ENCODE results near the gene AP3D1. TPM values are rescaled to one million over a fixed set of nuclear protein-coding genes. Genes with fewer than 3 reads are reported as not detected.

Gene AP3D1
- total and polyA plus RNA-seq, 9 of the 15 experiments (the other 6 are each of a cell fraction or from before 2014, with no cell fraction given): 1.2 to 86.1 (median 35.9) TPM

DNA sequence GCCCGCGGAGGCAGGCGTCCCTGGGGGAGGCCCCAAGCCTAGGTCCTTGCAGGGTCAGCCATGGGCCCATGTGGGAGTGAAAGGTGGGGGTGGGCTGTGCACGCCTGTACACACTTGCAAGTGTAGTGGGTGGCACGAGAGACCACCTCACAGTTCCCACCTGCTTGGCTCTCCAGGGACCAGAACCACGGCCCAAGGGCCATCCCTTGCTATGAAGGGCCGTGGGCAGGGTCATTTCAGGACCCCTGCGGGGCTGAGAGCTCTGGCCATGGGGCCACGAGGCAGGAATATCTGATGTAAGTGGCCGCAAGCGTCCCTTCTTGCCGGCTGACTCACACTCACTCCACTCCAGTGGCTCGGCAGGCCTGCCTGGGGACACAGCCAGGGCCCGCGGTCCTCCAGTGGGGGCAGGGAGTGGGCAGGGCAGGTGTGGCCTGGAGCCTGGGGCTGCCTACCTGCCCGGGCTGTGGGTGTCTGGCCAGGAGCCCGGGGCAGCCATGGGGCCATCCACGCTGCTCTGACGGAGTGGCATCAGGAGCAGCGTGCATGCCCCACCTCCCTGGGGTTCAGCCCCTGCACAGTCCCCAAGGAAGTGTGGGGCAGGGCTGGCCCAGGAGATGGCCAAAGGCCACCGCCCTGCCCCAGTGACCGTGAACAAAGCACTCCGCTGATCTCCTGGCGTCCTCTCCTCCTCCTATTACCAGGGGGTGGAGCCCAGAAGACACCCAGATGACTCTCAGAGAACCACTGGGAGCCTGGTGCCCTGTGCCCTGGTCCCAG is 91.8 kb downstream of the AP3D1 start (continued):
- TF ChIP-seq, protein P1, sequence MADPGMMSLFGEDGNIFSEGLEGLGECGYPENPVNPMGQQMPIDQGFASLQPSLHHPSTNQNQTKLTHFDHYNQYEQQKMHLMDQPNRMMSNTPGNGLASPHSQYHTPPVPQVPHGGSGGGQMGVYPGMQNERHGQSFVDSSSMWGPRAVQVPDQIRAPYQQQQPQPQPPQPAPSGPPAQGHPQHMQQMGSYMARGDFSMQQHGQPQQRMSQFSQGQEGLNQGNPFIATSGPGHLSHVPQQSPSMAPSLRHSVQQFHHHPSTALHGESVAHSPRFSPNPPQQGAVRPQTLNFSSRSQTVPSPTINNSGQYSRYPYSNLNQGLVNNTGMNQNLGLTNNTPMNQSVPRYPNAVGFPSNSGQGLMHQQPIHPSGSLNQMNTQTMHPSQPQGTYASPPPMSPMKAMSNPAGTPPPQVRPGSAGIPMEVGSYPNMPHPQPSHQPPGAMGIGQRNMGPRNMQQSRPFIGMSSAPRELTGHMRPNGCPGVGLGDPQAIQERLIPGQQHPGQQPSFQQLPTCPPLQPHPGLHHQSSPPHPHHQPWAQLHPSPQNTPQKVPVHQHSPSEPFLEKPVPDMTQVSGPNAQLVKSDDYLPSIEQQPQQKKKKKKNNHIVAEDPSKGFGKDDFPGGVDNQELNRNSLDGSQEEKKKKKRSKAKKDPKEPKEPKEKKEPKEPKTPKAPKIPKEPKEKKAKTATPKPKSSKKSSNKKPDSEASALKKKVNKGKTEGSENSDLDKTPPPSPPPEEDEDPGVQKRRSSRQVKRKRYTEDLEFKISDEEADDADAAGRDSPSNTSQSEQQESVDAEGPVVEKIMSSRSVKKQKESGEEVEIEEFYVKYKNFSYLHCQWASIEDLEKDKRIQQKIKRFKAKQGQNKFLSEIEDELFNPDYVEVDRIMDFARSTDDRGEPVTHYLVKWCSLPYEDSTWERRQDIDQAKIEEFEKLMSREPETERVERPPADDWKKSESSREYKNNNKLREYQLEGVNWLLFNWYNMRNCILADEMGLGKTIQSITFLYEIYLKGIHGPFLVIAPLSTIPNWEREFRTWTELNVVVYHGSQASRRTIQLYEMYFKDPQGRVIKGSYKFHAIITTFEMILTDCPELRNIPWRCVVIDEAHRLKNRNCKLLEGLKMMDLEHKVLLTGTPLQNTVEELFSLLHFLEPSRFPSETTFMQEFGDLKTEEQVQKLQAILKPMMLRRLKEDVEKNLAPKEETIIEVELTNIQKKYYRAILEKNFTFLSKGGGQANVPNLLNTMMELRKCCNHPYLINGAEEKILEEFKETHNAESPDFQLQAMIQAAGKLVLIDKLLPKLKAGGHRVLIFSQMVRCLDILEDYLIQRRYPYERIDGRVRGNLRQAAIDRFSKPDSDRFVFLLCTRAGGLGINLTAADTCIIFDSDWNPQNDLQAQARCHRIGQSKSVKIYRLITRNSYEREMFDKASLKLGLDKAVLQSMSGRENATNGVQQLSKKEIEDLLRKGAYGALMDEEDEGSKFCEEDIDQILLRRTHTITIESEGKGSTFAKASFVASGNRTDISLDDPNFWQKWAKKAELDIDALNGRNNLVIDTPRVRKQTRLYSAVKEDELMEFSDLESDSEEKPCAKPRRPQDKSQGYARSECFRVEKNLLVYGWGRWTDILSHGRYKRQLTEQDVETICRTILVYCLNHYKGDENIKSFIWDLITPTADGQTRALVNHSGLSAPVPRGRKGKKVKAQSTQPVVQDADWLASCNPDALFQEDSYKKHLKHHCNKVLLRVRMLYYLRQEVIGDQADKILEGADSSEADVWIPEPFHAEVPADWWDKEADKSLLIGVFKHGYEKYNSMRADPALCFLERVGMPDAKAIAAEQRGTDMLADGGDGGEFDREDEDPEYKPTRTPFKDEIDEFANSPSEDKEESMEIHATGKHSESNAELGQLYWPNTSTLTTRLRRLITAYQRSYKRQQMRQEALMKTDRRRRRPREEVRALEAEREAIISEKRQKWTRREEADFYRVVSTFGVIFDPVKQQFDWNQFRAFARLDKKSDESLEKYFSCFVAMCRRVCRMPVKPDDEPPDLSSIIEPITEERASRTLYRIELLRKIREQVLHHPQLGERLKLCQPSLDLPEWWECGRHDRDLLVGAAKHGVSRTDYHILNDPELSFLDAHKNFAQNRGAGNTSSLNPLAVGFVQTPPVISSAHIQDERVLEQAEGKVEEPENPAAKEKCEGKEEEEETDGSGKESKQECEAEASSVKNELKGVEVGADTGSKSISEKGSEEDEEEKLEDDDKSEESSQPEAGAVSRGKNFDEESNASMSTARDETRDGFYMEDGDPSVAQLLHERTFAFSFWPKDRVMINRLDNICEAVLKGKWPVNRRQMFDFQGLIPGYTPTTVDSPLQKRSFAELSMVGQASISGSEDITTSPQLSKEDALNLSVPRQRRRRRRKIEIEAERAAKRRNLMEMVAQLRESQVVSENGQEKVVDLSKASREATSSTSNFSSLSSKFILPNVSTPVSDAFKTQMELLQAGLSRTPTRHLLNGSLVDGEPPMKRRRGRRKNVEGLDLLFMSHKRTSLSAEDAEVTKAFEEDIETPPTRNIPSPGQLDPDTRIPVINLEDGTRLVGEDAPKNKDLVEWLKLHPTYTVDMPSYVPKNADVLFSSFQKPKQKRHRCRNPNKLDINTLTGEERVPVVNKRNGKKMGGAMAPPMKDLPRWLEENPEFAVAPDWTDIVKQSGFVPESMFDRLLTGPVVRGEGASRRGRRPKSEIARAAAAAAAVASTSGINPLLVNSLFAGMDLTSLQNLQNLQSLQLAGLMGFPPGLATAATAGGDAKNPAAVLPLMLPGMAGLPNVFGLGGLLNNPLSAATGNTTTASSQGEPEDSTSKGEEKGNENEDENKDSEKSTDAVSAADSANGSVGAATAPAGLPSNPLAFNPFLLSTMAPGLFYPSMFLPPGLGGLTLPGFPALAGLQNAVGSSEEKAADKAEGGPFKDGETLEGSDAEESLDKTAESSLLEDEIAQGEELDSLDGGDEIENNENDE (IDR thresholded peaks at IDR 0.05; ENCODE audit: low read depth, low read length): no peak
- TF ChIP-seq ESRRA (IDR thresholded peaks at IDR 0.05; ENCODE audit: borderline replicate concordance, low read depth): peak; percentile 74
- peak; percentile 38 for TF ChIP-seq E2F3 (CRISPR knock-in tag; IDR thresholded peaks at IDR 0.05)
- peak; percentile 25; the same call in 1 of the 2 replicates for TF ChIP-seq NR3C1 (CRISPR knock-in tag; IDR thresholded peaks at IDR 0.05)
- TF ChIP-seq ZNF586 (CRISPR knock-in tag; conservative IDR thresholded peaks at IDR 0.05): peak; percentile 98
- TF ChIP-seq ADNP (tag; IDR thresholded peaks at IDR 0.05): peak; percentile 35; the same call in 1 of the 2 replicates
- TF ChIP-seq ETV6 (IDR thresholded peaks at IDR 0.05; ENCODE audit: borderline replicate concordance in 1 of 2, low read depth in 2 of 2, low read length in 1 of 2): no peak
- 0 out of 2 replicates have a peak, but pooled peaks have one; percentile 19 for TF ChIP-seq ETV6 (CRISPR knock-in tag; IDR thresholded peaks at IDR 0.05; ENCODE audit: borderline replicate concordance)
- TF ChIP-seq, protein P2, sequence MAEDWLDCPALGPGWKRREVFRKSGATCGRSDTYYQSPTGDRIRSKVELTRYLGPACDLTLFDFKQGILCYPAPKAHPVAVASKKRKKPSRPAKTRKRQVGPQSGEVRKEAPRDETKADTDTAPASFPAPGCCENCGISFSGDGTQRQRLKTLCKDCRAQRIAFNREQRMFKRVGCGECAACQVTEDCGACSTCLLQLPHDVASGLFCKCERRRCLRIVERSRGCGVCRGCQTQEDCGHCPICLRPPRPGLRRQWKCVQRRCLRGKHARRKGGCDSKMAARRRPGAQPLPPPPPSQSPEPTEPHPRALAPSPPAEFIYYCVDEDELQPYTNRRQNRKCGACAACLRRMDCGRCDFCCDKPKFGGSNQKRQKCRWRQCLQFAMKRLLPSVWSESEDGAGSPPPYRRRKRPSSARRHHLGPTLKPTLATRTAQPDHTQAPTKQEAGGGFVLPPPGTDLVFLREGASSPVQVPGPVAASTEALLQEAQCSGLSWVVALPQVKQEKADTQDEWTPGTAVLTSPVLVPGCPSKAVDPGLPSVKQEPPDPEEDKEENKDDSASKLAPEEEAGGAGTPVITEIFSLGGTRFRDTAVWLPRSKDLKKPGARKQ (CRISPR knock-in tag; IDR thresholded peaks at IDR 0.05): no peak
- peak; percentile 77 for TF ChIP-seq POLR2A (conservative IDR thresholded peaks at IDR 0.05)
- peak; percentile 76; the same call in 1 of the 2 replicates for TF ChIP-seq ZNF282 (CRISPR knock-in tag; IDR thresholded peaks at IDR 0.05)
- TF ChIP-seq, protein P3, sequence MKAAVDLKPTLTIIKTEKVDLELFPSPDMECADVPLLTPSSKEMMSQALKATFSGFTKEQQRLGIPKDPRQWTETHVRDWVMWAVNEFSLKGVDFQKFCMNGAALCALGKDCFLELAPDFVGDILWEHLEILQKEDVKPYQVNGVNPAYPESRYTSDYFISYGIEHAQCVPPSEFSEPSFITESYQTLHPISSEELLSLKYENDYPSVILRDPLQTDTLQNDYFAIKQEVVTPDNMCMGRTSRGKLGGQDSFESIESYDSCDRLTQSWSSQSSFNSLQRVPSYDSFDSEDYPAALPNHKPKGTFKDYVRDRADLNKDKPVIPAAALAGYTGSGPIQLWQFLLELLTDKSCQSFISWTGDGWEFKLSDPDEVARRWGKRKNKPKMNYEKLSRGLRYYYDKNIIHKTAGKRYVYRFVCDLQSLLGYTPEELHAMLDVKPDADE (conservative IDR thresholded peaks at IDR 0.05; ENCODE audit: control insufficient read depth, low read depth, low read length): peak; percentile 33; the same call in 1 of the 2 replicates
- peak; percentile 44; the same call in 1 of the 2 replicates for TF ChIP-seq ELF1 (tag; IDR thresholded peaks at IDR 0.05)
